GM19372 (cell line): ENCODE measurements around the gene PI4KA.
A peak's percentile ranks its signal among the peaks of the same experiment; 100 is the strongest.

Experiments
- ATAC-seq: cut with Tn5 transposase; IDR thresholded peaks from one replicate; pipeline ENCODE4 v1.9.1; 2021; ENCODE audit warnings: mild to moderate bottlenecking, low read depth, moderate library complexity; ENCODE audit not compliant: unreplicated experiment

PI4KA gene

DNA sequence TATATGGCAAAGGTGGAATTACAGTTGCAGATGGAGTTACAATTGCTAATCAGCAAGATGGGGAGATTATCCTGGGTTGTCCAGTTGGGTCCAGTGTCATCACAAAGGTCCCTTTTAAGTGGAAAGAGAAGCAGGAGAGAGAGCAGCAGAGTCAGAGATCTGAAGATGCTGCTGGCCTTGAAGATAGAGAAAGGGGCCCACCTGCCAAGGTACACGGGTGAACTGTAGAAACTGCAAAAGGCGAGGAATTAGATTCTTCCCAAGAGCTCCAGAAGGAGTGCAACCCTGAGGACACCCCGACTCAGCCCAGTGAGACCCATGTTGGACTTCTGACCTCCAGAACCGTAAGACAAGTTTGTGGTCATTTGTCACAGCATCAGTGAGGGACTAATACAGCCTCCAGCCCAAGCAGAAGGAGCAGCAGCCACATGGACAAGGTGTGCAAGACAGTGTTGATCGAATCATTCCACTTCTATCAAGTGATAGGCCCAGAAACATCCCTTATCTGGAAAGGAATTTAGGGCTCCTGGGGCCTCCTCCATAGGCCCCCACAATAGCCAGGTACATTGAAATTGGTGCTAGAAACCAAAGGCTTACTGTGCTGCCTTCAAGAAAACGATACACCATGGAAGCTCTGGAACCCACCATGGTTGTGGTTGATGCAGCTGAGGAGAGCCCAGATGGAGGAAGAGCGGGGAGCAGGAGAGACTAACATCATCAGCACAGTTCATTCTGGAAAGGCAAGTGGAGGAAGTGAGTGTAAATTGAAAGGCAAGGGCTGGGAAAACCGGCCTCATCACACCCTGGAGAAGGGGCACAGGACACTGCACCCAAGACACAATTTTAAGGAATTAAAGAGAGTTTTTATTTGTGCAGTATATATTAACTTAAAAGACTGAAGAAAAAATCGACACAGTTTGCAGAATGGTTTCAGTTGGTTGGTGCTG is 23.5 kb upstream of the PI4KA start:
- no peak for ATAC-seq

GRCh38 chr22:20881231-20881630 is 22.6 kb upstream of the PI4KA start:
- ATAC-seq: no peak

GRCh38 chr22:20877715-20878114 is 19.1 kb upstream of the PI4KA start:
- no peak for ATAC-seq

DNA sequence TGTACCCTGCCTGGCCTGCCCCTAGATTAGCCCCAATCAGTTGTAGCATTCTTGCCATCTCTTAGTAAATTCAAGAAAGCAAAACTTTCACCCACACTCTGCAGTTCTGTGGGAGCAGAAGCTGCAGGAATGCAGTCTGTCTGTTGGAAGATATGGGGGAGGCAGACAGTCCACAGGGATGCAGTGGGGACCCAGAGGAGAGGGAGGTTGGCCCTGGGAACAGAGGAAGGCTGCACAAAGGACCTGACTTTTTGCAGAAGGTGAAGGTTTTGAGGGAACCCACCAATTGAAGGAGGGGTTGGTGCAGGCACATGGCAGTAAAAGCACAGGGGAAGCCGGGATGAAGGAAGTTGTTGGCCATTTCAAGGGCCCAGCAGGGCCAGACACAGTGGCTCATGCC is 16.7 kb upstream of the PI4KA start:
- ATAC-seq: no peak

GRCh38 chr22:20873214-20873613 is 14.6 kb upstream of the PI4KA start:
- no peak for ATAC-seq

- no peak for ATAC-seq
Measured at GRCh38 chr22:20869234-20869633, 10.6 kb upstream of the PI4KA start.

DNA sequence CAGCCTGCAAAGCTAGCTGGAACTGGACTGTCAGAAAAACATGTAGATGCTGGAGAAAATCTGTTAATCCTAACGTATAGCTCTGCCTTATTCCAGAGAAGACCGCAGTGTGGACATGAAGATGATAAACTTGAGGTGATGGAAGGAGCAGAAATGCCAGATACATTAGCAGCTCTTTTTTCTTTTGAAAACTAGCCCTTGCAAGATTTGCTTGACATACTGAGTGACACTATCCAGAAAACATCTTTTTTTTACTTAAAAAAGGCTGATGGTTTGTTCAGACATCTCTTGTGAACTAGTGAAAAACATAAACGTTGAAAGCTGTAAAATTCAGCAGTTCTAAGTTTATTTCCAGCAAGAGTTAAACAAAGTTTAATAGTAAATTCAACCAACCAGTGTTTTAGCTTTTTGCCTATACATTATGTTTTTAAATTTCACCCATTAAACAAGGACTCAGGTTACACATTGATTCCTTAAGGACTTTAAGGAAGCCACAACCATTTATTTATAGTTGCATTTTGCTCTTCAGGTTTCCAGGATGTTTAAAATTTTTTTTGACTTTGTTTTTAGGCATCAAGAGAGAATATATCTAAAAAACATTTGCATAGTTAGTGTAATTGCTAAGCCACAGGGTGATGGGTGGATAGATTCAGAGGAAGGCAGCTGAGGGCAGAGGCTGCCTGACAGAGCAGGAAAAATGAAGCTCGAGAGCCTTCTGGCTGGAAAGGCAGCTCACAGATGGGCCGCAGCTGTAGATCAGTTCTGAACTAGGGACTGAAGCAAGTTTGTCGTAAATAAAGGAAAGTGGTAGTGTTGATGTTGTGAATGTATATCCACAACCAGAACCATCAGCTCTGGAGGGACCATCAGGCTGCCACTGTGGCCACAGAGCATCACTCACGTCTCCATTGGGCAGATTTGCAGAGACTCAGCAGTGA is 9.7 kb upstream of the PI4KA start:
- ATAC-seq: no peak

DNA sequence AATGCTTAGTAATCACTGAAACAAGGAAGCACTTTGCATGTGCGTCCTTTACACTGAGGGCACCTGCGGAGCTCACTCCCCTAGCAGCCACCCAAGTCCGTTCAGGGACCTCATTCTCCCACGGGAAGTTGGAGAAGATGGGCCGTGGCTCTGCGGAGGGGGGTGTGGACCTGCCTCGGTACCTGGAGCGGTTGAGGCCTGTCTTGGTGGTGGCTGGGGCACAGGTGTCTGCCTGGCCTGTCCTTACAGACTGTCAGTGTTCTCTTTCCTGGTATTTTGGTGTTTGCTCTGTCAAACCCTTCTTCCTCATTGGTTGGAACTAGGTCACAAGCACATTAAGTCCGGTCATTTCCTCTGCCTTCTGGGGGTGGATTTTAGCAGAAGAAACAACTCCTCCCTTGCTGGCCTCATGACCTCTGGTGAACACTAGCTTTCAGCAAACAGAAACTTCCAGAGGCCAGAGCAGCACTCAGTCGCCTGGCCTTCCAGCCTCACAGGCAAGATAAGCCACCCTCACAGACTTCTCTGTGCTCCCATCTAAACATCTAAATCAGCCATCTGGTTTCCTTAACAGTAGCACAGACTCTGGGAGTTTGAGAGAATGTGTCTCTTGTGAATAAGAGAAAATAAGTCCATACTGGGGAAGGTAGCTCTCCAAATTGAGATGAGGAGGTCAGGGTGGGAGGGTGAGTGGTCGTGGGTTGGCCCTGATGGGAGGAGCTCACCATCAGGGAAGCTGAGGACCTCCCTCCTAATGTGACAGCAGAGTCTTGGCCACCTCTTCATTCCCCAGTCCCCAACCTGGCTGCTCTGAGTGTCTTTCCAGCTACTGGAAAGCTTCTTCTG is 8.8 kb upstream of the PI4KA start:
- ATAC-seq: no peak

- no peak for ATAC-seq
Measured at GRCh38 chr22:20866736-20867135, 8.1 kb upstream of the PI4KA start.

- ATAC-seq: no peak
Measured at GRCh38 chr22:20865875-20866445, 7.3 kb upstream of the PI4KA start.

- no peak for ATAC-seq
Measured at GRCh38 chr22:20865331-20865730, 6.7 kb upstream of the PI4KA start.

DNA sequence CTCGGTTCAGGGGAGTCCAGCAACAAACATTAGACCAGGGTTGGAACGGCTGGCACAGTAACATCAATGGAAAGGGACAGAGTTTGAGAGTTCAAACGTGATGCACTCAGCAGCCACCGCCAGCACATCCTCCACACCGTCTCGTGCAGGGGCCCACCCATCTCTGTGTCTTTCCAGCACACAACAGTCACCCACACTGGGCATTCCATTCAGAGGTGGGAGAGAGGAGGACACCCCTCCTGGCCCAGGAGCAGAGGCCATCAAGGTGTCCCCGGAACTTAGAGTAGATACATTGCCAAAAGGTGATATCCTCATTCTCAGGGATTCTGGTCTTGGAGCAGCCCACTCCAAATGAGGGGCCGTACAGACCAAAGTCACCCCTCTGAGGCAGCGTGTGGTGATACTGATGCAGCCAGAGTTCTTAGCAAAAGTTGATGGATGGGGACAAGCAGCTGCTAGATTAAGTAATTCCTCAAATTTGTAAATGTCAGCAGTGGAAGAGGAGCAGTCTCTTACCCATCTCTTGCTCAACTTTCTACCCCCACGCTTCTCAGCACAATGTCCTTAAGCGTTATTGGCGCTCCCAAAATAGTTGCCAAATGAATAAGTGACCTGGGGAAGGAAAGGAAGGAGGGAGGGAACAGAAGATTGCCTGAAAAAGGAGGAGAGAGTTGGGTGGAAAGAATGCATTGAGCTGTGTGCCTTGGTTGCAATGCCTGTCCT is 5.7 kb upstream of the PI4KA start:
- ATAC-seq: no peak

- ATAC-seq: no peak
Measured at GRCh38 chr22:20863366-20863765, 4.8 kb upstream of the PI4KA start.

DNA sequence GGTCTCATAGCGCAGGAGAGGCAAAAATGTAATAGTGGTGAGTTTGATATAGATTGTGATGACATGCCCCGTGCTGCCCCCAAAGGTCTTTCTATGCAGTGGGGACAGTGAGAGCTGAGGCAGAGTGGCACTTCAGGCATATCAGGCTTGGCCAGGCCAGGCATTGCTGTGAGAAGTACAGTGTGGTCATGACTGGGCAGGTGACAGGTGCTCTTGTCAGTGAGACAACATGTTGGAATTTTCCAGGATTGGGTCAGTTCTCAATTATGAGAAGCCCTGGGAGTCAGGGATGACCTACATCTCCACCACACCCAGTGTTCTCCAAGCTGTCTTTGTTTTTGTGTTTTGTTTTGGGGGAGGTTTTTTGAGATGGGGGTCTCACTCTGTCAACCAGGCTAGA is 3.9 kb upstream of the PI4KA start:
- ATAC-seq: no peak

DNA sequence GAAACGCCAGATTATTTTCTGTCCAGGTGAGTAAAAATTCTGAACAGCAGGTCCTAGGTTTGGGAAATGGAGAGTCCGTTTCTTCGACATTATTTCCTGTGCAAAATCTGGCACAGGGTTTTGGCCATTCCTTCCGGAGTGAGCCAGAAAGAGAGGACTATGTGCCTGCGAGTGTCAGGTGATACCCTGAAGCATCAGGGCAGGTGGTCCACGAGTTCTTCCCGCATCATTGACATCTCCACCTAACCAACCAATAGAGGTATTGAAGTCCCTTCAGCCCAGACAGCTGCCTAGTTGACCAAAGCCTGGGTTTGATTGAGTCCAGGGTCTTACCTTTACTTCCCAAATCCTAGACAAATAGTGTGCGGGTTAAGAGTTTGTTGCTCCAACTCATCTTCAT is 1.0 kb upstream of the PI4KA start:
- ATAC-seq: no peak

GRCh38 chr22:20857838-20858614 is 585 bp downstream of the PI4KA start:
- ATAC-seq: peak; percentile 40

DNA sequence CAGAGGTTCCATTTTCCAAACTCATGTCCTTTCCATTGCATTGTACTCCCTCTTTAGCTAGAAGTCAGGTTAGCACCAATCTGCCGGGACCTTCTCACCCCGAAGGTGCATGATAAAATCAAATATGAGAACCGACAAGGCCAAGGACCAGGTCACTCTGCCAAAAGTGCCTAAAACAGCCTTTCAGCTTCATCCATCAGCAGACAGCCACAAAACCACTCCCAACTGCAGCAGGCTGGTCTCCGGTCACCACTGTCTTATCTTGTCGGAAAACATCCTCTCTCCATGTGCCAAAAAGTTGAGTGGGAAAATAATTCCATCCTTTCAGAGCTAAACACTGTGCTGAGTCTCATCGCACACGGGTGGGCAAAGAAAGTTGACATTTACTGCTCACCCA is 1.4 kb downstream of the PI4KA start:
- no peak for ATAC-seq

DNA sequence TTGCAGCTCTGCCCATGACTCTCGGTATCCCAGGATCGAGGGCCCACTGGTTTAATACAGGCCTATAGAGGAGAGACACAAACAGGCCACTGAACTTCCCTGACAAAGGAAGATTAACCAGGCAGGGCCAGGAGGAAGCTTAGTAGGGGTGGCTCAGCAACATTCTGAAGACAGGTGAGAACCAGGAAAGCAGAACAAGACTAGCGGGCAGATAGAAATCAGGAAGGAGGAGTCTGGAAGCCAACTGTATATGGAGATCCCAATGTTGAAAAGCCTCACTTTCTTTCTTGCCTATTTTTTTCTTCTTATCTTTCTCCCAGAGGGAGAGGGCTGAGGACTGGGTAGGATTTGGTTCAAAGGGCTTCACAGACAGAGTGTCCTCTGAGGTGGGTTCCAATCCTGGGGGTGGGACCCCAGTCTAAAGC is 5.4 kb downstream of the PI4KA start:
- no peak for ATAC-seq

- ATAC-seq: no peak
Measured at GRCh38 chr22:20852503-20852902, 6.1 kb downstream of the PI4KA start.
